Lung (tissue), 12 donors: ENCODE measurements around the gene HIRA. TPM values are rescaled to one million over a fixed set of nuclear protein-coding genes. Genes with fewer than 3 reads are reported as not detected.

Experiments
- ATAC-seq: fragments of 200-7000 bp; cut with Tn5 transposase; one replicate; pipeline ENCODE4 v1.9.1; 2020; ENCODE audit warnings: moderate number of reproducible peaks; ENCODE audit not compliant: insufficient read depth, low FRiP score
- DNase-seq, 3 donors: peaks; one replicate each; pipeline ENCODE4 v3.0.0-alpha.2; 2013 to 2017
- H3K27ac ChIP-seq, 2 donors: one replicate each; pipeline ENCODE4 v1.5.1; 2013; ENCODE audit warnings: mild to moderate bottlenecking in 2 of 2, moderate library complexity in 2 of 2, control low read depth in 1 of 2, inconsistent platforms in 1 of 2, low read depth in 1 of 2, low read length in 1 of 2
- H3K27me3 ChIP-seq, 3 donors: one replicate each; pipeline ENCODE4 v1.5.1; 2013; ENCODE audit warnings: low read length in 2 of 3; ENCODE audit not compliant: control insufficient read depth in 3 of 3, insufficient read depth in 3 of 3
- H3K36me3 ChIP-seq, 4 donors: one replicate each; pipeline ENCODE4 v1.5.1; 2013; ENCODE audit warnings: low read length in 4 of 4, mild to moderate bottlenecking in 1 of 4, moderate library complexity in 1 of 4; ENCODE audit not compliant: control insufficient read depth in 4 of 4, insufficient read depth in 4 of 4
- H3K4me1 ChIP-seq, 5 donors: one replicate each; pipeline ENCODE4 v1.5.1; 2013; ENCODE audit warnings: low read length in 5 of 5, mild to moderate bottlenecking in 2 of 5, moderate library complexity in 1 of 5; ENCODE audit not compliant: control insufficient read depth in 5 of 5, insufficient read depth in 5 of 5
- H3K4me3 ChIP-seq: one replicate; pipeline ENCODE4 v1.5.1; 2013; ENCODE audit warnings: mild to moderate bottlenecking, control low read depth, moderate library complexity
- H3K9ac ChIP-seq, 2 donors: one replicate each; pipeline ENCODE4 v1.5.1; 2013; ENCODE audit warnings: low read length in 2 of 2, control low read depth in 1 of 2; ENCODE audit not compliant: insufficient read depth in 1 of 2
- H3K9me3 ChIP-seq, 4 donors: one replicate each; pipeline ENCODE4 v1.5.1; 2013; ENCODE audit warnings: low read length in 3 of 4, mild to moderate bottlenecking in 1 of 4, moderate library complexity in 1 of 4; ENCODE audit not compliant: control insufficient read depth in 4 of 4, insufficient read depth in 3 of 4
- CTCF ChIP-seq: IDR thresholded peaks from 2 replicates; pipeline ENCODE4 v1.5.1; 2012; ENCODE audit warnings: mild to moderate bottlenecking; ENCODE audit errors: control extremely low read depth, extremely low read depth
- WGBS, 2 donors: extraction: QIAGEN DNeasy Blood & Tissue Kit; methylation state at CpG; one replicate each; pipeline ENCODE4 v1.1.7; 2013; 5-methylcytosine and 5-hydroxymethylcytosine counted together
- polyA plus RNA-seq, 2 donors: library from polyadenylated mRNA; stranded (reverse); fragments of 200-250 nt; gene quantifications; one replicate each; pipeline ENCODE4 v1.2.1, GENCODE V29; 2013
- total RNA-seq, 2 donors: library from RNA; depleted of rRNA in 1 of 2; stranded (reverse); fragments of >200 nt in 1 of 2; gene quantifications; one replicate each; pipeline ENCODE4 v1.2.1, GENCODE V29; 2014 to 2021
- donor health status: control.
- donor health status: control.
- donor health status: Bipolar disorder and iron deficiency.
- donor health status: healthy.
- donor health status: DM: yes; HTN: yes; CAD: no.

HIRA gene
- total and polyA plus RNA-seq, 4 donors = 7.5 to 27.2 (median 17.3) TPM

- ATAC-seq (no peak), DNase-seq (no peak)
- no peak for TF ChIP-seq CTCF
- Histone ChIP-seq H3K27me3 (no peaks in the 10 kb centered on the region), H3K9me3 (no peaks in the 10 kb centered on the region), H3K9ac (no peak overlapping the region), H3K36me3 (peaks cover 24 to 67% (median 32%) of the 10 kb centered on the region in 4 donors), H3K4me3 (no peak overlapping the region), H3K4me1 (peaks cover 0 to 1% (median 0%) of the 10 kb centered on the region in 5 donors), H3K27ac (no peak overlapping the region)
- WGBS, 2 donors = 92 to 96% methylated on average over 11 of the region's 11 CpGs
Observed at GRCh38 chr22:19471572-19471971, 40.0 kb upstream of the HIRA start.

- Histone ChIP-seq H3K4me3 (no peak overlapping the region), H3K9ac (no peak overlapping the region), H3K36me3 (peaks cover 32 to 70% (median 35%) of the 10 kb centered on the region in 4 donors), H3K4me1 (no peaks in the 10 kb centered on the region), H3K27me3 (no peaks in the 10 kb centered on the region), H3K9me3 (no peaks in the 10 kb centered on the region), H3K27ac (no peak overlapping the region)
- WGBS, 2 donors = 94 to 100% methylated on average over 2 of the region's 2 CpGs
- ATAC-seq (no peak), DNase-seq (no peak)
- no peak for TF ChIP-seq CTCF
Observed at GRCh38 chr22:19470010-19470409, 38.5 kb upstream of the HIRA start.

GRCh38 chr22:19469421-19469820 is 37.9 kb upstream of the HIRA start:
- Histone ChIP-seq H3K27me3 (no peaks in the 10 kb centered on the region), H3K36me3 (peaks cover 34 to 71% (median 38%) of the 10 kb centered on the region in 4 donors), H3K4me1 (no peaks in the 10 kb centered on the region), H3K4me3 (no peak overlapping the region), H3K27ac (no peak overlapping the region), H3K9me3 (no peaks in the 10 kb centered on the region), H3K9ac (no peak overlapping the region)
- ATAC-seq (no peak), DNase-seq (no peak)
- TF ChIP-seq CTCF = no peak
- WGBS, 2 donors = 97 to 99% methylated on average over 7 of the region's 7 CpGs

- Histone ChIP-seq H3K9ac (no peak overlapping the region), H3K9me3 (no peaks in the 10 kb centered on the region), H3K4me1 (no peaks in the 10 kb centered on the region), H3K27ac (no peak overlapping the region), H3K36me3 (peaks cover 30 to 67% (median 34%) of the 10 kb centered on the region in 4 donors), H3K4me3 (no peak overlapping the region), H3K27me3 (no peaks in the 10 kb centered on the region)
- ATAC-seq (no peak), DNase-seq (no peak)
- 97 to 99% methylated on average over 6 of the region's 6 CpGs for WGBS, 2 donors
- no peak for TF ChIP-seq CTCF
Observed at GRCh38 chr22:19467912-19468311, 36.4 kb upstream of the HIRA start.
